Suppressor macrophage treated with lipopolysaccharide for 1 hour (primary cell): ENCODE results near the gene BAAT.

Experiments used
- DNase-seq, 3 donors: peaks; one replicate each; pipeline ENCODE4 v3.0.0-alpha.2; 2020 to 2022

BAAT gene

GRCh38 chr9:101398068-101398929 lies 13.5 kb upstream of the BAAT start, which contains the start of the genes MRPL50 and ZNF189:
MRPL50 (minus strand) TSS chr9:101398618; CDS start chr9:101398592, 26 bp downstream.
ZNF189 (plus strand) TSS chr9:101398851; CDS start chr9:101399157, 306 bp downstream.
- peak; percentile 99 for DNase-seq

GRCh38 chr9:101397746-101398067 lies 12.9 kb upstream of the BAAT start:
- DNase-seq = peak in 2 of 3 donors; percentile 7 to 20

GRCh38 chr9:101394687-101395086 lies 9.9 kb upstream of the BAAT start:
- no peak for DNase-seq

GRCh38 chr9:101393135-101393534 lies 8.3 kb upstream of the BAAT start:
- DNase-seq = no peak

GRCh38 chr9:101388507-101388993 lies 3.7 kb upstream of the BAAT start:
- DNase-seq = no peak

GRCh38 chr9:101387871-101388506 lies 3.2 kb upstream of the BAAT start:
- DNase-seq = peak; percentile 39 to 53 (median 47)

GRCh38 chr9:101383361-101383760 lies 1.4 kb downstream of the BAAT start:
- no peak for DNase-seq

- DNase-seq = no peak
Observed at GRCh38 chr9:101381833-101382342, 2.9 kb downstream of the BAAT start.

GRCh38 chr9:101381118-101381517 lies 3.7 kb downstream of the BAAT start:
- DNase-seq = no peak

- DNase-seq = no peak
Observed at GRCh38 chr9:101380295-101380694, 4.5 kb downstream of the BAAT start.

GRCh38 chr9:101376111-101376848 lies 8.5 kb downstream of the BAAT start:
- no peak for DNase-seq

- DNase-seq = no peak
Observed at GRCh38 chr9:101375546-101375945, 9.3 kb downstream of the BAAT start.

- no peak for DNase-seq
Observed at GRCh38 chr9:101372327-101373118, 12.3 kb downstream of the BAAT start.

GRCh38 chr9:101371813-101372212 lies 13.0 kb downstream of the BAAT start:
- no peak for DNase-seq

GRCh38 chr9:101369884-101370531 lies 14.8 kb downstream of the BAAT start:
- DNase-seq = no peak

- DNase-seq = no peak
Observed at GRCh38 chr9:101369286-101369685, 15.5 kb downstream of the BAAT start.

- no peak for DNase-seq
Observed at GRCh38 chr9:101367323-101367722, 17.5 kb downstream of the BAAT start.

GRCh38 chr9:101366038-101366756 lies 18.6 kb downstream of the BAAT start:
- no peak for DNase-seq

- no peak for DNase-seq
Observed at GRCh38 chr9:101365181-101365580, 19.6 kb downstream of the BAAT start.

- DNase-seq = no peak
Observed at GRCh38 chr9:101362450-101362849, 22.4 kb downstream of the BAAT start.

- no peak for DNase-seq
Observed at GRCh38 chr9:101360647-101361046, 24.2 kb downstream of the BAAT start.
